HepG2 (cell line): ENCODE results near the gene SLC15A1. TPM values are rescaled to one million over a fixed set of nuclear protein-coding genes. Genes with fewer than 3 reads are reported as not detected.
A peak's percentile ranks its signal among the peaks of the same experiment; 100 is the strongest.

Experiments used
- ETV5 ChIP-seq: IDR thresholded peaks from 2 replicates; pipeline ENCODE4 v1.6.1; 2018; ENCODE audit warnings: missing biosample characterization, missing genetic modification reagents, inconsistent platforms, borderline replicate concordance
- GATAD2A ChIP-seq: IDR thresholded peaks from 2 replicates; pipeline ENCODE4 v1.6.1; 2016
- HDAC6 ChIP-seq: fragments of 200-600 bp; sonication (generic); IDR thresholded peaks from 2 replicates; pipeline ENCODE4 v1.7.0; 2017; ENCODE audit warnings: mild to moderate bottlenecking, antibody characterized with exemption, low read length, low read depth
- PAWR ChIP-seq: sonication (generic); formaldehyde crosslinking; IDR thresholded peaks from 2 replicates; pipeline ENCODE4 v1.4.0; 2020; ENCODE audit warnings: missing genetic modification reagents, mild to moderate bottlenecking, borderline replicate concordance
- SAP130 ChIP-seq: IDR thresholded peaks from 2 replicates; pipeline ENCODE4 v1.6.1; 2016; ENCODE audit warnings: low read depth
- ZBTB1 ChIP-seq: sonication (generic); formaldehyde crosslinking; IDR thresholded peaks from 2 replicates; pipeline ENCODE4 v1.4.0; 2020; ENCODE audit warnings: missing genetic modification reagents, borderline replicate concordance
- ZBTB8A ChIP-seq: sonication (generic); formaldehyde crosslinking; IDR thresholded peaks from 2 replicates; pipeline ENCODE4 v1.4.0; 2020; ENCODE audit warnings: mild to moderate bottlenecking, low read depth, missing genetic modification reagents, borderline replicate concordance
- ZNF841 ChIP-seq: sonication (generic); formaldehyde crosslinking; IDR thresholded peaks from 2 replicates; pipeline ENCODE4 v1.8.1; 2023; ENCODE audit warnings: missing genetic modification reagents, borderline replicate concordance
- ZSCAN22 ChIP-seq: sonication (generic); formaldehyde crosslinking; IDR thresholded peaks from 2 replicates; pipeline ENCODE4 v1.4.0; 2020; ENCODE audit warnings: mild to moderate bottlenecking, missing genetic modification reagents
- ZZZ3 ChIP-seq: sonication (generic); formaldehyde crosslinking; IDR thresholded peaks from 2 replicates; pipeline ENCODE4 v1.4.0; 2020; ENCODE audit warnings: missing genetic modification reagents, mild to moderate bottlenecking, borderline replicate concordance
- polyA plus RNA-seq, 8 experiments: library from polyadenylated mRNA; depleted of rRNA in 3 of 8; stranded (reverse) in 7 of 8; unstranded in 1 of 8; fragments of >200 nt; fragmentation: Illumina TruSeq in 4 of 8; extraction: Trizol in 4 of 8; gene quantifications; 2 replicates each; pipeline versions ENCODE4 v1.2.1 to v1.2.3, GENCODE V29; 2011 to 2016; ENCODE audit warnings: low read depth in 4 of 8, missing spikeins in 1 of 8, mixed read lengths in 1 of 8; ENCODE audit not compliant: insufficient read depth in 1 of 8
- total RNA-seq, 5 experiments: library from RNA; depleted of rRNA; stranded (reverse); fragments of >200 nt; fragmentation: Illumina TruSeq; extraction: Trizol; gene quantifications; 2 replicates each; pipeline ENCODE4 v1.2.3, GENCODE V29; 2016; ENCODE audit warnings: low read depth in 1 of 5
- TF ChIP-seq, protein P1 (sequence below): IDR thresholded peaks from 2 replicates; pipeline ENCODE4 v1.6.1; 2016; ENCODE audit warnings: missing genetic modification reagents, missing compliant biosample characterization
- TF ChIP-seq, protein P2 (sequence below): sonication (generic); formaldehyde crosslinking; IDR thresholded peaks from 2 replicates; pipeline ENCODE4 v1.4.0; 2020; ENCODE audit warnings: low read depth, mild to moderate bottlenecking, missing genetic modification reagents
- TF ChIP-seq, protein P3 (sequence below): sonication (generic); formaldehyde crosslinking; IDR thresholded peaks from 2 replicates; pipeline ENCODE4 v1.4.0; 2020; ENCODE audit warnings: missing genetic modification reagents
- TF ChIP-seq, protein P4 (sequence below): sonication (generic); formaldehyde crosslinking; IDR thresholded peaks from 2 replicates; pipeline ENCODE4 v1.5.0; 2020; ENCODE audit warnings: mild to moderate bottlenecking, missing genetic modification reagents
- TF ChIP-seq, protein P5 (sequence below): sonication (generic); formaldehyde crosslinking; IDR thresholded peaks from 2 replicates; pipeline ENCODE4 v1.4.0; 2020; ENCODE audit warnings: missing genetic modification reagents, borderline replicate concordance
- TF ChIP-seq, protein P6 (sequence below): IDR thresholded peaks from 2 replicates; pipeline ENCODE4 v1.6.1; 2016; ENCODE audit warnings: missing compliant biosample characterization, missing genetic modification reagents, borderline replicate concordance
- TF ChIP-seq, protein P7 (sequence below): sonication (generic); formaldehyde crosslinking; IDR thresholded peaks from 2 replicates; pipeline ENCODE4 v1.5.1; 2020; ENCODE audit warnings: missing genetic modification reagents, mild to moderate bottlenecking, borderline replicate concordance

SLC15A1 gene
- total and polyA plus RNA-seq, 2 of the 13 experiments (the other 11 are each of a cell fraction or from before 2014, with no cell fraction given): 0.17 to 0.20 TPM

DNA sequence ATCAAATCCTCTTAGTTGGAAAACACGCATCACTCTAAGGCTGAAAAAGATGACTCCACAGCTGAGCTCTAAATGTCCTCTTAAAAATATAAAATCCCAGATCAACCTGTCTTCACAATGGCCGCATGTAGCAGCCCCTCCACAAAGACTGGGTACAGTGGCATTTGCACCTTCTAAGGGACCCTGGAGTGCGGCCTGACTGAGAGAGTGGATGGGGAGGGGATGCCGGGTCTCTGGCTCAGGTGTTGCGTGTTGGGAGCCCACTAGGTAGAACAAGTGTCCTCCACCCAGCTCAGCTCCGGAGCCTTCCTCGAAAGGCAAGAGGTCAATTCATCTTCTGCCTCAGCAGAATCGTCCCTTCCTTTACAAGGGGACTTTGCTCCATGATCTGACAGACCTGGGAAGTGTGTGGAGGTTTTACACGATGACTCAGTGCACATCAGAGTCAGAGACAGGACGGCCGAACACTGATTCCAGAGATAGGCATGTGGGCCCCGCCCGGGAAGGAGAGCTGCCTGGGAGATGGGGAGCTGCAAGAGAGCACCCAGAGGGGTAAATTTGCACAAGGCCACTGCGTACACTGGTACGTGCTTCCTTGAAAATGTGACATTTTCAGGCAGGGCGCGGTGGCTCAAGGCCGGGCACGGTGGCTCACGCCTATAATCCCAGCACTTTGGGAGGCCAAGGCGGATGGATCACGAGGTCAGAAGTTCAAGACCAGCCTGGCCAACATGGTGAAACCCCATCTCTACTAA lies 23.5 kb upstream of the SLC15A1 start (continued):
- TF ChIP-seq, protein P1, sequence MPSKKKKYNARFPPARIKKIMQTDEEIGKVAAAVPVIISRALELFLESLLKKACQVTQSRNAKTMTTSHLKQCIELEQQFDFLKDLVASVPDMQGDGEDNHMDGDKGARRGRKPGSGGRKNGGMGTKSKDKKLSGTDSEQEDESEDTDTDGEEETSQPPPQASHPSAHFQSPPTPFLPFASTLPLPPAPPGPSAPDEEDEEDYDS (CRISPR knock-in tag): peak; percentile 38; the same call in 1 of the 2 replicates
- TF ChIP-seq ZBTB8A (CRISPR knock-in tag) (no peak), SAP130 (CRISPR knock-in tag) (peak; percentile 69), ZBTB1 (CRISPR knock-in tag) (no peak), GATAD2A (CRISPR knock-in tag) (peak; percentile 66), ZSCAN22 (CRISPR knock-in tag) (no peak), HDAC6 (no peak), PAWR (no peak), ZZZ3 (CRISPR knock-in tag) (no peak), ZNF841 (CRISPR knock-in tag) (no peak), ETV5 (CRISPR knock-in tag) (peak; percentile 70; the same call in 1 of the 2 replicates)
- TF ChIP-seq, protein P2, sequence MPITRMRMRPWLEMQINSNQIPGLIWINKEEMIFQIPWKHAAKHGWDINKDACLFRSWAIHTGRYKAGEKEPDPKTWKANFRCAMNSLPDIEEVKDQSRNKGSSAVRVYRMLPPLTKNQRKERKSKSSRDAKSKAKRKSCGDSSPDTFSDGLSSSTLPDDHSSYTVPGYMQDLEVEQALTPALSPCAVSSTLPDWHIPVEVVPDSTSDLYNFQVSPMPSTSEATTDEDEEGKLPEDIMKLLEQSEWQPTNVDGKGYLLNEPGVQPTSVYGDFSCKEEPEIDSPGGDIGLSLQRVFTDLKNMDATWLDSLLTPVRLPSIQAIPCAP (CRISPR knock-in tag): no peak
- TF ChIP-seq, protein P3, sequence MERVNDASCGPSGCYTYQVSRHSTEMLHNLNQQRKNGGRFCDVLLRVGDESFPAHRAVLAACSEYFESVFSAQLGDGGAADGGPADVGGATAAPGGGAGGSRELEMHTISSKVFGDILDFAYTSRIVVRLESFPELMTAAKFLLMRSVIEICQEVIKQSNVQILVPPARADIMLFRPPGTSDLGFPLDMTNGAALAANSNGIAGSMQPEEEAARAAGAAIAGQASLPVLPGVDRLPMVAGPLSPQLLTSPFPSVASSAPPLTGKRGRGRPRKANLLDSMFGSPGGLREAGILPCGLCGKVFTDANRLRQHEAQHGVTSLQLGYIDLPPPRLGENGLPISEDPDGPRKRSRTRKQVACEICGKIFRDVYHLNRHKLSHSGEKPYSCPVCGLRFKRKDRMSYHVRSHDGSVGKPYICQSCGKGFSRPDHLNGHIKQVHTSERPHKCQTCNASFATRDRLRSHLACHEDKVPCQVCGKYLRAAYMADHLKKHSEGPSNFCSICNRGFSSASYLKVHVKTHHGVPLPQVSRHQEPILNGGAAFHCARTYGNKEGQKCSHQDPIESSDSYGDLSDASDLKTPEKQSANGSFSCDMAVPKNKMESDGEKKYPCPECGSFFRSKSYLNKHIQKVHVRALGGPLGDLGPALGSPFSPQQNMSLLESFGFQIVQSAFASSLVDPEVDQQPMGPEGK: peak; percentile 85
- TF ChIP-seq, protein P4, sequence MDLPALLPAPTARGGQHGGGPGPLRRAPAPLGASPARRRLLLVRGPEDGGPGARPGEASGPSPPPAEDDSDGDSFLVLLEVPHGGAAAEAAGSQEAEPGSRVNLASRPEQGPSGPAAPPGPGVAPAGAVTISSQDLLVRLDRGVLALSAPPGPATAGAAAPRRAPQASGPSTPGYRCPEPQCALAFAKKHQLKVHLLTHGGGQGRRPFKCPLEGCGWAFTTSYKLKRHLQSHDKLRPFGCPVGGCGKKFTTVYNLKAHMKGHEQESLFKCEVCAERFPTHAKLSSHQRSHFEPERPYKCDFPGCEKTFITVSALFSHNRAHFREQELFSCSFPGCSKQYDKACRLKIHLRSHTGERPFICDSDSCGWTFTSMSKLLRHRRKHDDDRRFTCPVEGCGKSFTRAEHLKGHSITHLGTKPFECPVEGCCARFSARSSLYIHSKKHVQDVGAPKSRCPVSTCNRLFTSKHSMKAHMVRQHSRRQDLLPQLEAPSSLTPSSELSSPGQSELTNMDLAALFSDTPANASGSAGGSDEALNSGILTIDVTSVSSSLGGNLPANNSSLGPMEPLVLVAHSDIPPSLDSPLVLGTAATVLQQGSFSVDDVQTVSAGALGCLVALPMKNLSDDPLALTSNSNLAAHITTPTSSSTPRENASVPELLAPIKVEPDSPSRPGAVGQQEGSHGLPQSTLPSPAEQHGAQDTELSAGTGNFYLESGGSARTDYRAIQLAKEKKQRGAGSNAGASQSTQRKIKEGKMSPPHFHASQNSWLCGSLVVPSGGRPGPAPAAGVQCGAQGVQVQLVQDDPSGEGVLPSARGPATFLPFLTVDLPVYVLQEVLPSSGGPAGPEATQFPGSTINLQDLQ (CRISPR knock-in tag): no peak
- TF ChIP-seq, protein P5, sequence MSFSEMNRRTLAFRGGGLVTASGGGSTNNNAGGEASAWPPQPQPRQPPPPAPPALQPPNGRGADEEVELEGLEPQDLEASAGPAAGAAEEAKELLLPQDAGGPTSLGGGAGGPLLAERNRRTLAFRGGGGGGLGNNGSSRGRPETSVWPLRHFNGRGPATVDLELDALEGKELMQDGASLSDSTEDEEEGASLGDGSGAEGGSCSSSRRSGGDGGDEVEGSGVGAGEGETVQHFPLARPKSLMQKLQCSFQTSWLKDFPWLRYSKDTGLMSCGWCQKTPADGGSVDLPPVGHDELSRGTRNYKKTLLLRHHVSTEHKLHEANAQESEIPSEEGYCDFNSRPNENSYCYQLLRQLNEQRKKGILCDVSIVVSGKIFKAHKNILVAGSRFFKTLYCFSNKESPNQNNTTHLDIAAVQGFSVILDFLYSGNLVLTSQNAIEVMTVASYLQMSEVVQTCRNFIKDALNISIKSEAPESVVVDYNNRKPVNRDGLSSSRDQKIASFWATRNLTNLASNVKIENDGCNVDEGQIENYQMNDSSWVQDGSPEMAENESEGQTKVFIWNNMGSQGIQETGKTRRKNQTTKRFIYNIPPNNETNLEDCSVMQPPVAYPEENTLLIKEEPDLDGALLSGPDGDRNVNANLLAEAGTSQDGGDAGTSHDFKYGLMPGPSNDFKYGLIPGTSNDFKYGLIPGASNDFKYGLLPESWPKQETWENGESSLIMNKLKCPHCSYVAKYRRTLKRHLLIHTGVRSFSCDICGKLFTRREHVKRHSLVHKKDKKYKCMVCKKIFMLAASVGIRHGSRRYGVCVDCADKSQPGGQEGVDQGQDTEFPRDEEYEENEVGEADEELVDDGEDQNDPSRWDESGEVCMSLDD (CRISPR knock-in tag): peak; percentile 79; the same call in 1 of the 2 replicates
- TF ChIP-seq, protein P6, sequence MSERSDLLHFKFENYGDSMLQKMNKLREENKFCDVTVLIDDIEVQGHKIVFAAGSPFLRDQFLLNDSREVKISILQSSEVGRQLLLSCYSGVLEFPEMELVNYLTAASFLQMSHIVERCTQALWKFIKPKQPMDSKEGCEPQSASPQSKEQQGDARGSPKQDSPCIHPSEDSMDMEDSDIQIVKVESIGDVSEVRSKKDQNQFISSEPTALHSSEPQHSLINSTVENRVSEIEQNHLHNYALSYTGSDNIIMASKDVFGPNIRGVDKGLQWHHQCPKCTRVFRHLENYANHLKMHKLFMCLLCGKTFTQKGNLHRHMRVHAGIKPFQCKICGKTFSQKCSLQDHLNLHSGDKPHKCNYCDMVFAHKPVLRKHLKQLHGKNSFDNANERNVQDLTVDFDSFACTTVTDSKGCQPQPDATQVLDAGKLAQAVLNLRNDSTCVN (CRISPR knock-in tag): no peak
- TF ChIP-seq, protein P7, sequence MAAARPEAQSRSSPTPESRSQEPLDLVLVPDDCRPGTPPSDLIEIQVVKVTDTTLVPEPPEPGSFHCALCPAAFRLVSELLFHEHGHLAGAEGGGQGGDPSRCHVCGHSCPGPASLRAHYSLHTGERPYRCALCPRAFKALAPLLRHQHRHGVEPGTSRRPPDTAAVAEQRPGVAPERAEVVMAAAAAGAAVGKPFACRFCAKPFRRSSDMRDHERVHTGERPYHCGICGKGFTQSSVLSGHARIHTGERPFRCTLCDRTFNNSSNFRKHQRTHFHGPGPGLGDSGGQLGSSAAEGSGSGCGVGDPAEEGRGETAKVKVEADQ (CRISPR knock-in tag): 0 out of 2 replicates have a peak, but pooled peaks have one; percentile 26
